KMS-11 (cell line): ENCODE results near the gene MRAP2.

ENCODE experiments used
- H2AFZ ChIP-seq: fragments of 200-600 bp; sonication (generic); 2 replicates; pipeline ENCODE4 v1.6.1; 2016; ENCODE audit warnings: antibody characterized with exemption, mixed run types, low read depth
- H3K27ac ChIP-seq: fragments of 200-600 bp; sonication (generic); 2 replicates; pipeline ENCODE4 v1.6.1; 2016; ENCODE audit warnings: mild to moderate bottlenecking, mixed run types
- H3K27me3 ChIP-seq: fragments of 200-600 bp; sonication (generic); 2 replicates; pipeline ENCODE4 v1.6.1; 2017; ENCODE audit warnings: mild to moderate bottlenecking, low read depth, mixed run types, moderate library complexity; ENCODE audit not compliant: insufficient read depth
- H3K36me3 ChIP-seq: fragments of 200-600 bp; sonication (generic); 2 replicates; pipeline ENCODE4 v1.6.1; 2017; ENCODE audit warnings: mild to moderate bottlenecking, mixed run types; ENCODE audit not compliant: insufficient read depth
- H3K4me1 ChIP-seq: fragments of 200-600 bp; sonication (generic); 2 replicates; pipeline ENCODE4 v1.6.1; 2016; ENCODE audit warnings: mild to moderate bottlenecking, low read depth, mixed run types; ENCODE audit not compliant: poor library complexity, severe bottlenecking
- H3K4me2 ChIP-seq: fragments of 200-600 bp; sonication (generic); 2 replicates; pipeline ENCODE4 v1.7.0; 2016; ENCODE audit warnings: mild to moderate bottlenecking, mixed run types
- H3K4me3 ChIP-seq: fragments of 200-600 bp; sonication (generic); IDR thresholded peaks from 2 replicates; pipeline ENCODE4 v1.6.1; 2017; ENCODE audit warnings: low read depth, low read length, mixed read lengths; ENCODE audit not compliant: insufficient read depth
- H3K79me2 ChIP-seq: fragments of 200-600 bp; sonication (generic); 2 replicates; pipeline ENCODE4 v1.6.1; 2016; ENCODE audit warnings: low read depth, mixed run types; ENCODE audit not compliant: insufficient read depth
- H3K9ac ChIP-seq: fragments of 200-600 bp; sonication (generic); 2 replicates; pipeline ENCODE4 v1.6.1; 2016; ENCODE audit warnings: mild to moderate bottlenecking, mixed run types
- H4K20me1 ChIP-seq: fragments of 200-600 bp; sonication (generic); 2 replicates; pipeline ENCODE4 v1.6.1; 2016; ENCODE audit warnings: mild to moderate bottlenecking, mixed run types; ENCODE audit not compliant: insufficient read depth
- CTCF ChIP-seq: fragments of 200-600 bp; sonication (generic); conservative IDR thresholded peaks from 2 replicates; pipeline ENCODE4 v1.6.1; 2017; ENCODE audit warnings: low read depth, mild to moderate bottlenecking, antibody characterized with exemption, low read length, moderate library complexity, mixed read lengths

Gene MRAP2

GRCh38 chr6:84052883-84053241 lies 19.3 kb downstream of the MRAP2 start:
- TF ChIP-seq CTCF = no peak
- Histone ChIP-seq H4K20me1 (no peaks in the 10 kb centered on the region), H3K36me3 (no peaks in the 10 kb centered on the region), H3K27me3 (no peaks in the 10 kb centered on the region), H3K27ac (no peak overlapping the region), H2AFZ (no peak overlapping the region), H3K79me2 (no peaks in the 10 kb centered on the region), H3K4me1 (no peaks in the 10 kb centered on the region), H3K4me2 (no peak overlapping the region), H3K4me3 (no peak overlapping the region), H3K9ac (no peak overlapping the region)

GRCh38 chr6:84055647-84056046 lies 22.1 kb downstream of the MRAP2 start:
- Histone ChIP-seq H3K9ac (no peak overlapping the region), H4K20me1 (no peaks in the 10 kb centered on the region), H3K27me3 (no peaks in the 10 kb centered on the region), H3K4me1 (no peaks in the 10 kb centered on the region), H3K79me2 (no peaks in the 10 kb centered on the region), H3K36me3 (no peaks in the 10 kb centered on the region), H3K4me3 (no peak overlapping the region), H2AFZ (no peak overlapping the region), H3K4me2 (no peak overlapping the region), H3K27ac (no peak overlapping the region)
- TF ChIP-seq CTCF = no peak

GRCh38 chr6:84057908-84058307 lies 24.3 kb downstream of the MRAP2 start:
- no peaks in the 10 kb centered on the region for H3K79me2 ChIP-seq
- H3K36me3 ChIP-seq = no peaks in the 10 kb centered on the region
- no peak for TF ChIP-seq CTCF
- H3K4me3 ChIP-seq = no peak overlapping the region
- no peak overlapping the region for H3K4me2 ChIP-seq
- H2AFZ ChIP-seq = no peak overlapping the region
- no peak overlapping the region for H3K9ac ChIP-seq
- no peaks in the 10 kb centered on the region for H3K27me3 ChIP-seq
- H4K20me1 ChIP-seq = no peaks in the 10 kb centered on the region
- H3K4me1 ChIP-seq = no peaks in the 10 kb centered on the region
- no peak overlapping the region for H3K27ac ChIP-seq

- Histone ChIP-seq H2AFZ (no peak overlapping the region), H3K27me3 (no peaks in the 10 kb centered on the region), H3K79me2 (no peaks in the 10 kb centered on the region), H4K20me1 (no peaks in the 10 kb centered on the region), H3K4me3 (no peak overlapping the region), H3K9ac (no peak overlapping the region), H3K4me2 (no peak overlapping the region), H3K4me1 (no peaks in the 10 kb centered on the region), H3K27ac (no peak overlapping the region), H3K36me3 (no peaks in the 10 kb centered on the region)
- TF ChIP-seq CTCF = no peak
Measured at GRCh38 chr6:84059082-84059481, 25.5 kb downstream of the MRAP2 start.

GRCh38 chr6:84061174-84061573 lies 27.6 kb downstream of the MRAP2 start:
- Histone ChIP-seq H2AFZ (no peak overlapping the region), H3K4me2 (no peak overlapping the region), H3K9ac (no peak overlapping the region), H3K36me3 (no peaks in the 10 kb centered on the region), H4K20me1 (no peaks in the 10 kb centered on the region), H3K4me3 (no peak overlapping the region), H3K4me1 (no peaks in the 10 kb centered on the region), H3K27ac (no peak overlapping the region), H3K27me3 (no peaks in the 10 kb centered on the region), H3K79me2 (no peaks in the 10 kb centered on the region)
- no peak for TF ChIP-seq CTCF
